GM12801 (cell line): Measurements from ENCODE around the gene SNRPD1.

Experiments used
- CTCF ChIP-seq: IDR thresholded peaks from one replicate; pipeline ENCODE4 v1.5.1; 2011; ENCODE audit warnings: control low read depth; ENCODE audit not compliant: insufficient read length; ENCODE audit errors: extremely low read depth

SNRPD1 gene

GRCh38 chr18:21672521-21673267, 60.6 kb downstream of the SNRPD1 start:
- no peak for TF ChIP-seq CTCF

DNA sequence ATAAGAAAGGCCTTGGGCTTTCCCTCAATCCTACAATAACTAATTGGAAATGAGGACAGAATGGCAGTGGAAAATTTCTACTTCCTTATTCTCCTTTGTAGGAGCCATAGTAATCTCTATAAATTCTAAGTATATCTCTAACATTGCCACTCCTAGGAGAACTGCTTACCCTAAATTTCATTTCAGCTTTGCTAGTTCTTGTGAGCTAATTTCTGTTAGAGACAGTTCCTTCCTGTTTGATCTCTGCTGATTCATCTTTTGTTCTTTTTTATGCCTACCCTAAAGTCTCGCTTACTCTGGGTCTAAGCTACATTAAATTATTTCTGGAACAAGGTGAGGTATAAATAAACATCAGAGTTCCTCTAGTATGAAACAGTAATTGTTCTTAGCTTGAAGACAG, 66.7 kb downstream of the SNRPD1 start:
- no peak for TF ChIP-seq CTCF

DNA sequence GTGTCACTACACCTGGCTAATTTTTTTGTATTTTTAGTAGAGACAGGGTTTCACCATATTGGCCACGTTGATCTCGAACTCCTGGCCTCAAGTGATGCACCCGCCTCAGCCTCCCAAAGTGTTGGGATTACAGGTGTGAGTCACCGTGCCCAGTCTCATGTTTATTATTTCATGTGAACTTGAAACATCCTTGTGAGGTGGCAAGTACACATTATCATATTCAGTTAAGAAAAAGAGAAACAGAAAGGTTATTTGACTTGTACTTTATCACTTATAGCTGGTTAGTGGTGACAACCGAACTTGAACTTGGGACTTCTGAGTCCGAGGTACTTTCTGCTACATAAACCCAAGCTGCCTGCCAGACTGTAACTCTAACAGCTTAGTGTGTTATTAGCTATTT, 68.0 kb downstream of the SNRPD1 start:
- TF ChIP-seq CTCF: no peak

GRCh38 chr18:21682371-21683051, 70.4 kb downstream of the SNRPD1 start:
- TF ChIP-seq CTCF: no peak
